ENCODE measurements around the gene CCNY.
"Not testable (repeated sequence)": the region's sequence is repeated elsewhere in the genome, so short reads cannot be mapped to it uniquely, and the experiment has no call there.

CCNY gene

DNA sequence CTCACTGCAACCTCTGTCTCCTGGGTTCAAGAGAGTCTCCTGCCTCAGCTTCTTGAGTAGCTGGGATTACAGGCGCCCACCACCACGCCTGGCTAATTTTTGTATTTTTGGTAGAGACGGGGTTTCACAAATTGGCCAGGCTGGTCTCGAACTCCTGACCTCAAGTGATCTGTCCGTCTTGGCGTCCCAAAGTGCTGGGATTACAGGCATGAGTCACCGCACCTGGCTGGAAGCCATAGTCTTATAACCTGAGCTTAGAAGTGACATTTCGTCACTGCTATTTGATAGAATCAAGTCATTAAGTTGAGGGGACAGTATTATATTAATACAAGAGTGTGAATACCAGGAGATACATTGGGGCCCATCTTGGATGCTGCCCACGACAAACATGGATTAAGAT lies 17.9 kb downstream of the CCNY start:
- DNase-seq (ENCODE audit: low spot score) = not testable (repeated sequence)

DNA sequence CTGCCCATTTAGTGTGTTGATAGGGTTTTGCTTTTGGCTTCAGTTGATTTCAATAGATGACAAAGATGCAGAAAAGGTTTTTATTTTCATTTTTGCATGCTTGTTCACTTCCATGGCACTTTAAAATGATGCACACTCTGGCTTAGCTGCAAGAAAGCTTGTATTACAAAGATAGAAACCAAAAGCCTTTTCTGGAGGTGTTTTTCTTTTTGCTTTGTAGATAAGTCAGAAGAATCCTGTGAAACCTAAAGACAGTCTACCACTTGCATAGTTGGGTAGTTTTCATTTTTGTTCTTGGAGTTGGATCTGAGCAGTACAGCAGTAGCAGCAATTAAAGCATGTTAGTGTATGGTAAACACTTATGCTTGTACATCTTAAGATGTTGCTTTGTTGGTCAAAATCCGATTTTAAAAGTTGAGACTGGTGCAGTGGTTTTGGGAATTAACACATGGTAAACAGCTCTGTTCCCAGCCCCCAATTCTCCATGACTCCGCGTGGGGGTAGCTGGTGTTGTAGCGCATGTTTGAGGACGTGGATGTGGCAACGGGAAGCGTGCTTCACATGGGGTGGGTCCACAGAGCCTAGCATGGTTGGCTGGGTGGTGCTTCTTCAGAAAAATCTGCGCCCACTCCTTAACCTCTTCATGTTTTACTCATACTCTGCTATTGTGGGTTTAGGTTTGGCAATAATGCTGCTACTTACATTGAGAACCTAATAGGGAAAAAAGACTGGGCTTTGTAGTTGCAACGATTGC lies 19.8 kb downstream of the CCNY start:
- no peak for DNase-seq (ENCODE audit: low spot score)

DNA sequence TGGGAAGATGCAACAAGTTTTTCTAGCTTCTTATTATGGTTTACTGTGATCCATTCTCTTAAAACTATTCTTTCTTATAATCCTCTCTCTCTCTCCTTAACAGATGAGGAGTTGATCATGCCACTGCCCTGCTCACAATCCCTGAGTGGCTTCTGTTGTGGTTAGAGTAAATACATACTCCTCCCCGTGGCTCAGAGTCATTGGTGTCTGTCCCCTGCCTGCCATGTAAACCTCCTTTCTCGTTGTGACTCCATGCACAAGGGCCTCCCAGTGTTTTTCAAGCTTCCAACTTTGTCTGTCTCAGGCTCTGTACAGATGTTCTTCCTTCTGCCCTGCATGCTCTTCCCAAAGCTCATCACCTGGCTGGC lies 20.4 kb downstream of the CCNY start:
- DNase-seq (ENCODE audit: low spot score) = no peak

DNA sequence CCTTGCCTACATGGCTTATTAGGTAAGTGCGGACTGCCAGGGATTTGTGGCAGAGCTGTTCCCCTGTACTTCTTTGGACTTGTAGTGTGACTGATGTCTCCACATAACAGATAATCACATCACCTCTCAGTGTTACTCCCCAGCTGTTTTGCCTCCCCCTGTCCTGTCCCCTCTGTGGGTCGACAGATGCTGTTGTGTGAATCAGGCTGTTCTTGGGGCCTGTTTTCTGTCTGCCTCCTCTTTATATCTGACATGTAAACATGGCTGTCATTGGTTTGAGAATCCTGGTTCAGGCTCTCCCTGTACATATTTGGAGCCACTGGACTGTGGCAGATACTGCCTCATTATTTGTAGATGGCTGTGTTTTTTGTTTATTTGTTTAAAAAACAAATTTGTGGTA lies 22.7 kb downstream of the CCNY start:
- no peak for DNase-seq (ENCODE audit: low spot score)

DNA sequence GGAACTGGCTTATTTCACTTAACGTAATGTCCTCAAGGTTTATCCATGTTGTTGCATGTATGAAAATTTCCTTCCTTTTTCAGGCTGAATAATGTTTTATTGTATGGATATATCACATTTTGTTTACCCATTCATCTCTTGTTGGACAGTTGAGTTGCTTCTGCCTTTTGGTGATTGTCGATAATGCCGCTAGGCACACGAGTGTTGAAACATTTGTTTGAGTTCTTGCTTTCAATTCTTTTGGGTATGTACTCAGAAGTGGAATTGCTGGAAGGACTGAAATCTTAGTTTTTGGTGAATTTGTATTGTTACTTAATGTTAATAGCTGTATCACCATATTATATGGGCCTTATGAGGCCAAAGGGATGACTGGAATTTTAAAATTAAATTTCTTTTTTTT lies 23.6 kb downstream of the CCNY start:
- no peak for DNase-seq (ENCODE audit: low spot score)

DNA sequence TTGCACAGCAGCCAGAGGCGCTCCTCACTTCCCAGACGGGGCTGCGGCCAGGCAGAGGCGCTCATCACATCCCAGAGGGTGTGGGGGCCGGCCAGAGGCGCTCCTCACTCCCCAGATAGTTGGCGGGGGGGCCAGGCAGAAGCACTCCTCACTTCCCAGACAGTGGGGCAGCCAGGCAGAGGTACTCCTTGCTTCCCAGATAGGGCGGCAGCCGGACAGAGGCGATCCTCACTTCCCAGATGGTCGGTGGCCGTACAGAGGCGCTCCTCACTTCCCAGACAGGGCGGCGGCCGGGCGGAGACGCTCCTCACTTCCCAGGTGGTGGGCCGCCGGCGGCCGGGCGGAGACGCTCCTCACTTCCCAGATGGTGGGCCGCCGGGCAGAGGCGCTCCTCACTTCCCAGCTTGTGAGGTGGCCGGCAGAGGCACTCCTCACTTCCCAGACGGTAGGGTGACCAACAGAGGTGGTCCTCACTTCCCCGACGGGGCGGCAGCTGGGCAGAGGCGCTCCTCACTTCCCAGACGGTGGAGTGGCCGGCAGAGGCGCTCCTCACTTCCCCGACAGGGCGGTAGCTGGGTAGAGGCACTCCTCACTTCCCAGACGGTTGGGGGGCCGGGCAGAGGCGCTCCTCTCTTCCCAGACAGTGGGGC lies 26.5 kb downstream of the CCNY start:
- no peak for DNase-seq (ENCODE audit: low spot score)

DNA sequence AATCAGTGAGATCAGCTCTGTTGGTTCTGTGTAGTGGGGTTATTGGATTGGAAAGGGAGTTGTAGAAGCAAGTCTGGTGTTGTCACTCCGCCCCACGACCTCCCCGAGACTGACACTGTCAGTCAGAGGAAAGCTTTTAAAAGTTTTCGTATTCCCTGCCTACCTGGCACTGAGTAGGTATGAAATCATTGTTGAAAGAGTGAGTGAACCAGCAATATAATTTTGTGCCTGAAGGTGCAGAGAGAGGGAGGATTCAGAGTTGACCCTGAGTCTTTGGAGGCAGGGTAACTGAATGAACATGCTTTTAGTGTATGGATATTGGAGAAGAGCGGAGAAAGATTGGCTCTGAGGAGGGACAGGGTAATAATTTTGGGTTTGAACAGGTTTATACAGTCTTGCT lies 27.3 kb downstream of the CCNY start:
- no peak for DNase-seq (ENCODE audit: low spot score)

DNA sequence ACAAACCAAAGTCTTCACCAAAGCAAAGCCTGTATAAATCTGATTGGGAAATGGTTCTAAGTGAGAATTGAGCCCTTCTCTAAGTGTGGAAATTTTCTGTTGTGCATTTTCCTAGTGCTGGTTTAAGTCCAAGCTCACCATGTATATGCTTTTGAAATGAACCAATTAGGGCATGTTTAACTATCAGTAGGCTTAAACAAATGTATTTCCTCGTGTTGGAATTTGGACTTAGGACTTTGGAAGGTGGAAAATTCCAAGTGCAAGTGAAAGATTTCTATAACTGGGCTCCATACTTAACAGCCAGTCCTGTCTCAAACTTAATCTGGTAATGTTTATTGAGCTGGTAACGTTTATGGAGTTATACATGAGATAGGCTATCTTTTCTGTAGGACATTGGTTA lies 28.5 kb downstream of the CCNY start:
- no peak for DNase-seq (ENCODE audit: low spot score)

DNA sequence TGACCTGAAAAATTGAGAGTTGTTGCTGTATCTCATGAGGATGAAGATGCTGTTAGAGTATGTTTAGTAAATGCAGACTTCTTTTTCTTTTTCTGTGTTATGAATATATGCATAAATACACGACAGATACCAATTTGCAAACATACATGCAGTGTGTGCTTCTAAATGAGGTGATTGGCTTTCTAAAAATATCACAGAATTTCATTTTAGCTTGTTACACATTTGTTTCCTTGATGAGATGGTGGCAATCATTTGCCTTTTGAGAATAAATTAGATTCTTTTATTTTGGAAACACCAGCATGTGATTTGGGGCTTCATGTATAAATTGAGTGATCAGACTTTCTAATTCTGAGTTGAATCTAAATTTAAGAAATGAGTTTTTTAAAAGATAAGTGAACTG lies 29.7 kb downstream of the CCNY start:
- DNase-seq (ENCODE audit: low spot score) = no peak

DNA sequence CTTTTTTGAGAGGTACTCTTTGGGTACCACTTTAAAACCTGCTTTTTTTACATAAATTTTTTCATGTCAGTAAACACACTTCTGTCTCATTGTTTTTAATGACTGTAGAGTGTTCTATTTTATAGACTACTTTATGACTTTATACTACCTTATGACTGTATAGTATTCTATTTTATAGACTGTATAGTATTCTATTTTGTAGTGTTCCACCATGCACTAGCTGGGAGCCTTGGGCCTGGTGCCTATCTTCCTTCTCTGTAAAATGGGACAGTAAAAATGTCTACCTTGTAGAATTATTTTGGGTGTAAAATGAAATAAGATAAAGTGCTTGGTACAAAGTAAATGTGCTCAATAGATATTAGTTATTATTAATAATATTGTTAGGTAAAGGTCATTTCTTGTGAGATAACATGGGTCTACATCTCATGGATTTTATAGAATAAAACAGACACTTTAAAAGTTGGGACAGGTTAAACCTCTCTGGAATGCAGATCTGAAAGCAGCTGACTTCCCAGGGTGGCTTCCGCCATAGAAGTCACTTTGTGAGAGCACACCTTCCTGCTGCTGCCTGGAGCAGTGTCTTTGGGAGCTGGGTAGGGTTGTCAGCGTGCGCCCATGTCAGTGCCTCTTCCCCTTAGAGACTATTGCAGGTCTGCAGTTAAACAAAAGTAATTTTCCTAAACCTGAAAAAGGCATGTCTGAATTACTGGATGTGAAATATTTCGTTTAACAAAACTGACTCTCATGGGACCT lies 31.0 kb downstream of the CCNY start:
- no peak for DNase-seq (ENCODE audit: low spot score)

DNA sequence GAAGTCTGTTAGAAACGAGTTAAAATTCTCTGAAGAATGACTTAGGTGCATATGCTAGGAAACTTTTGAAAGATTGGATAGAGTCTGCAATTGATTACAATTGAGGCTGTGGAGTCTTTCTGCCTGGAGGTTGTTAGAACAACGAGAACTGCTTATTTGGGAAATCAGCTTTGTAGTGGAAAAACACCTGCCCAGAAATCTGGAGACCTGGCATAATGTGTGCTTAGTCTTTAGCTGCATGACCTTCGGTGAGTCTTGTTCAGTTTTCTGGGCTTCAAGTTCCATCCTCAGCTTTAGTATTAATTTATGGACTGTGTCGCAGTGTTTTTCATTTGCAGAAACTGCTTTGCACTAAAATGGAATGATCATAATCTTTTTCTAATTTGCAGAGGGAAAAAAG lies 31.7 kb downstream of the CCNY start:
- DNase-seq (ENCODE audit: low spot score) = no peak

DNA sequence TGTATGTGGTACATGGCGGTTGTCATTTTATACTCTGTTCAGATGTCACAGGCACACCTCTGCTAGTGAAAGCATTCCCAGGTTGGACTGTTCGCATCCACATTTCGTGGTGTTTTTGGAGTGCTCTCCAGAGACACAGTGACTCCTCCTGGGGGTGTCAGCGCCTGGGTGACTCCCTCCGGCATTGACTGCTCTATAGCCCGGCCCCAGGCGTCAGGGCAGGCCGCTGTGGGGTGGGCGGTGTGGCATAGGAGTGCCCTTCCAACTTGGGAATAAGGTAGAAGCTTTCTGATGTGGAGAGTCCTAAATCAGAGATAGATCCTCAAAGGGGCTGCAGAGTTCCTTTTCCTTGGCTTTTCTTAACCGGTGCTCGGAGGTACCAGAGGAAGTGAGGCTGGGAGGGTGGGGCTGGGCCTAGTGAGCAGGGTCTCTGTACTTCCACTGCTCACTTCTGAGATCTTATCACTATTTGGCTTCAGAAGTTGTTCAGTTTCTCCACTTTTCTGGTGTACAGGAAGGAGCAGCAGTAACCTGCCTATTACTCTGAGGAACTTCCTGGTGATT lies 32.3 kb downstream of the CCNY start:
- no peak for DNase-seq (ENCODE audit: low spot score)

DNA sequence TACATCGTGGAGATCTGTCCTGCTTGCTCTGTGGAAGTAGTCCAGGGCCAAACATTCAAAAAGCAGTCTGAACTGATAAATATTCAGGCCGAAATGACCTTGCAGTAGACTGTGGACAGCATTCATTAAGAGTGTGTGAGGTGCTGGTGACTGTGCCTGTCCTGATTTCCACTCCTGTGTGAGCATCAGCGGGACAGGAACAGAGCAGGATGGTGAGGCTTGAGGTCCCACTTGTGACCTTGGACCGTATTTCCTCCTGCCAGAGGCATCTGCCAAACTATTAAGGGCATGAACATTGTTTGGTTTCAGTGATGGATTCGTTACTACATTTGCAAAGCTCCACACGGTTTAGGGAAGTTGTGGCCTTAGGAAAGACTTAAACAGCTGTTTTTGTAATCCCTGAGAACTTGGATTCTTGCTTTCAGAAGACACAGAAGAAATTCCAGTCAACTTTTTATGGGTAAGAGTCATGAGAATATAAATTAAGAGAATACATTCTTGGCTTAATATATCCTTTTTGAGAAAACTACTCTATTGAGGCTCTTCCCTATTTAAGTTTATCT lies 32.8 kb downstream of the CCNY start:
- no peak for DNase-seq (ENCODE audit: low spot score)

DNA sequence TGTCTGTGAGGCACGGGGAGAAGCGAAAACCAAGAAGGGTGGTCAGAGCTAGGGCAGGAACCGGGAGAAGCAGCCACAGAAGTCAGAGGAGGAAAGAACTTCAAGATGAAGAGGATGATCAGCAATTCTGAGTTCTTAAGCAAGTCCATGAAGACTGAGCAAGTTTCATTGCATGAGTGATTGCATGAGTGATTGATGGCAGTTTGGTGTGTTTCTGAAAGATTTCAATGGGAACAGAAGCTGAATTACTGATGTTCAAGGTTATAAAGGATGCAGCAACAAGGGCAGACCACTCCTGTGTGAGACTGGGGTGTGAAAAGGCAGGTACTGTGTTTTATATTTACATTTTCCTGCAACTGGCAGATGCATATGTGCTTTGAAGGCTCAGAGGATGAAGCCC lies 35.4 kb downstream of the CCNY start:
- no peak for DNase-seq (ENCODE audit: low spot score)

DNA sequence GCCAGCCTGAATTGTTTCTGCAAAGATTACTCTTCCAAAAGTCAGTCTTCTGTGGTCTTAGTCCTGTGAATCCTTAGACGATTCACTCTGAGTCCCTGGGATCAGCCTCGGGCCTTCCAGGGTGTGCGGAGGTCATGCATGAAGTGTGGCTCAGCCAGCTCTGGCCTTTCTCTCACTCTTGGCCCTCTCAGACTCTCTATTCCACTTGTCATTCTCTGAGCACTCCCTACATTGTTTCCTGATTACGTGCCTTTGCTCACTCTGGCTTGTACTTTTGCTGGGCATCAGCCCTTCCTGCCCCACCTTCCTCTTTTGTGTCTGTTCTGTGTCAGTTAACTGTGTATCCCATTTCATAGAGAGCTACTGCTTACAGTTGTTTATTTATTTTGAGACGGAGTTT lies 36.0 kb downstream of the CCNY start:
- no peak for DNase-seq (ENCODE audit: low spot score)

DNA sequence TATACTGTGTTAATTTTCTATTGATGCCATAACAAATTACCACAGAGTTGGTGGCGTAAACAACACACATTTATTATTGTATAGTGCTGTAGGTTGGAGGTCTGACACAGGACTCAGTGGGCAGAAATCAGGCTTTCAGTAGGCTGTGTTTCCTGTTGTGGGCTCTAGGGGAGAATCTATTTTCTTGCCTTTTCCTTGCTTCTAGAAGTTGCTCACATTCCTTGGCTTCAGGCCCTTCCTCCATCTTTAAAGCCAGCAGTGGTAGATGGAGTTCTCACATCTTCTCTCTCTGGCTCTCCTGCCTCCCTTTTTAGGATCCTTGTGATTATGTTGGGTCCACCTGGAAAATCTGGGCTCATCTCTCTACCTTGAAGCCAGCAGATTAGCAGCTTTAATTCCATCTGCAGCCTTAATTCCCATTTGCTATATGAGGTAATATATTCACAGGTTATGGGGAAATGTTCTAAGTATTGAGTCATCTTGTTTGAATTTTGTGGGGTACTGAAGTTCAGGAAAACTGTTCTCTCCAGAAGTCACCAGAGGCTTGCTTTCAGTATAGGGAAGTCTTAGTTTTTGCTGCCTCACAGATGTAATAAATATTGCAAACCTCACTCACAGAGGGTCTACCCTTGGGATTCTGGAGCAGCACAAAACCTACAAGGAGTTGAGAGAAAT lies 38.9 kb downstream of the CCNY start:
- no peak for DNase-seq (ENCODE audit: low spot score)

DNA sequence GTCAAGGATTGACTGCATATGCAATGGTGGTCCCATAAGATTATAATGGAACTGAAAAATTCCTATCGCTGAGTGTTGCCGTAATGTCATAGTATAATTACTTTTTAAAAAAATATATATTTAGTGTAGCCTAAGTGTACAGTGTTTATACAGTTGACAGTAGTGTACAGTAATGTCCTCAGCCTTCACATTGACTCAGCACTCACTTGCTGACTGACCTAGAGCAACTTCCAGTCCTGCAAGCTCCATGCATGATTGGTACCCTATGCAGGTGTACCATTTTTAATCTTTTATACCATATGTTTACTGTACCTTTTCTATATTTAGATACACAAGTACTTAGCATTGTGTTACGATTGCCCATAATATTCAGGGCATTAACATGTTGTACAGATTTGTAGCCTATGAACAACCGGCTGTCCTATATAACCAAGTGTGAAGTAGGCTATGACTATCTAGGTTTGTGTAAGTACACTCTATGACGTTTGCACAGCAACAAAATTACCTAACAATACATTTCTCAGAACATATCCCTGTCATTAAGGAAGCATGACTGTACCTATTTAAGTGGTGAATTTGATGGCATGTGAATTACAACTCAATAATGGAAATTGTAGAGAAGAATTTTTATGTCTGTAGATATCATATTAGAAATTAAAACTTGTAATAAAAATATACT lies 40.9 kb downstream of the CCNY start:
- no peak for DNase-seq (ENCODE audit: low spot score)

DNA sequence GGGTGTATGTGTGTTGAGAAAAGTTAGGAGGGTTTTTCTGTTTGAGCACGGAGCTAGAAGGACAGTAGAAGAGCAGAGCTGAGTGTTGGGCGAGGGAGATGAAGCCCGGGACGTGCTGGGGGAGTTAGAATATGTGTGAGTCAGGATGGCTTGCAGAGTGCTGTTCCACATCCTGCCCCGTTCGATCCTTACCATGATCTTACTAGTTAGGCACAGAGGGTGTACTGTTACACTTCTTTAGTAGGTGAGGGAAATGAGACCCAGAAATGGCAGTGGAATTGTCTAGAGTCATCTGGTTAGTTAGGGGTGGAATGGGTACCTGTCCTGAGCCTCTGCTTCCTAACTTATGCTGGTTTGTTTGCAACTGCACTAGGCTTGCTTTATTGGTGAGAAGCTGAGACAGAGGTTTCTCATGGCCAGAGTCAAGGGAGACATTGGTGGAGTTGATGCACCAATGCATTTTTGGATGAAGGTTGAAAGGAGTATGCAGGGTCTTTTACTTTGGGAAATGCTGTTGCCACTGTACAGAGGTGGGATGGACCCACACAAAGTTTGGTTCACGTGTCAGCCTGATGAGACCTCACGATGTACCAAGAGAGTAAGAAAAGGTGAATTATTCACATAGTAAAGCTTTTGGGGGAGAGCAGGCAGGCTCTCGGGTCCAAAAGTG lies 42.4 kb downstream of the CCNY start:
- DNase-seq (ENCODE audit: low spot score) = peak; percentile 21

DNA sequence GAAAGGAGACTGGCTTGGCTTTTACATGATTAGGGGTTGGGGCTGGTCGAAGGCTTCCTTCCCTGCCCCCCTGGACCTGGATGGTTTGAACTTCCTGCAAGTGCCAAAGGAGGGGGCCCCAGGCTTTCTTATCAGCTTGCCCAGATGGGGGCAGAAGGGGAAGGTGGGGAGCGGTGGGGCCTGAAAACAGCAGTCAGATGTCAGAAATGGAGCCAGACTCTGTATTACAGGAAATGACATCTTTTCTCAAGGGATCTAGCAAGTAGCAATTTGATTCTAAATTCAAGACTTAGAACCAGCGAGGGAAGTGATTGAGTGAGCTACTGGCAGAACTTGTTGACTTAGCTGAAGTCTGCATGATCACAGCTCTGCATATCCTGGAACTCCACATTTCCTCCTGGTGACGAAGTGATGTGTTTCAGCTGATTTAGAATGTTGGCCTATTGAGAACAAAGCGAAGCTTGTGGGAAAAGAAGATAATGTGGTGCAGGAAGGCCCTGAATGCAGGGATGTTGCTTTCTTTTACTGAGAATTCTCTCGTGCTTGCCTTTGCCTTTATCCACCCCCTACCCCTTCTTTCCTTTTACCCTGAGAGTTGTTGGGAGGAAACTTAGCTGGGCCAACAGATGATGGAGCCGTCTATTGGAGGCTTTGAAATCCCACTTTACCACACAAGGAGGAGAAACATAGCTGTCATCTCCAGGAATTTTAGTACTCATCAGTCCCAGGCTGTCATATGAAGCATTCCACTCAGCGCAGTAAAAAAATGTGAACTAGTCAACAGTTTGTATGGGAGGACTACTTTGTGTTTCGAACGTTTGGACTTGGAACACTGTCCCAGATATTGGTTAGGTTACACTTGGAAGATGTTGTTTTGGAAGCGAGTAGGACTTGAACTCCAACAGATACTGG lies 43.2 kb downstream of the CCNY start:
- peak; percentile 67 for DNase-seq (ENCODE audit: low spot score)

DNA sequence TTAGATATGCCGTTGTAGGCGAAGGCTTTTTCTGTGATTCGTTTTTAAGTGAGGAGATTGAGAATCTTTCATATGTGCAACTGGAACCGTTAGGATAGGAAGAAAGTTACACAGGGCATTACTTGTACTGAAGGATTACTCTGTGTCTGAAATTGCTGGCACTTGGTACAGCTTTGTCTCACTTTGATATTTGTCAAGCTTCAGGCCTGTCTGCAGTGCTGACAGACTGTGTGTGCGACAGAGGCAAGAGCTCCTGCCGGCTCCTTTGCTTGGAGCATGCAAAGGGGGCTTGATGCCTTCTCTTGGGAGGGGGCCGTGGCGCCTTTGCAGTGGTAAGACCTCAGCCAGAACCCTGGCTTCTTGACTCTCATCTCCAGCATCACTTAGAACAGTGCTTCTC lies 45.8 kb downstream of the CCNY start:
- DNase-seq (ENCODE audit: low spot score) = no peak
